OCI-LY3 (cell line): ENCODE data around the gene EAF1.

ENCODE experiments used
- EZH2phosphoT487 ChIP-seq: fragments of 200-600 bp; shearing (Covaris generic); IDR thresholded peaks from 2 replicates; pipeline ENCODE4 v1.6.1; 2018; ENCODE audit warnings: antibody characterized with exemption, mixed run types, low read depth
- TF ChIP-seq, protein P1 (sequence below): fragments of 200-600, 300-600 bp; sonication (generic); IDR thresholded peaks from 2 replicates; pipeline ENCODE4 v1.5.1; 2014; ENCODE audit warnings: antibody characterized with exemption, low read length, low read depth

DNA sequence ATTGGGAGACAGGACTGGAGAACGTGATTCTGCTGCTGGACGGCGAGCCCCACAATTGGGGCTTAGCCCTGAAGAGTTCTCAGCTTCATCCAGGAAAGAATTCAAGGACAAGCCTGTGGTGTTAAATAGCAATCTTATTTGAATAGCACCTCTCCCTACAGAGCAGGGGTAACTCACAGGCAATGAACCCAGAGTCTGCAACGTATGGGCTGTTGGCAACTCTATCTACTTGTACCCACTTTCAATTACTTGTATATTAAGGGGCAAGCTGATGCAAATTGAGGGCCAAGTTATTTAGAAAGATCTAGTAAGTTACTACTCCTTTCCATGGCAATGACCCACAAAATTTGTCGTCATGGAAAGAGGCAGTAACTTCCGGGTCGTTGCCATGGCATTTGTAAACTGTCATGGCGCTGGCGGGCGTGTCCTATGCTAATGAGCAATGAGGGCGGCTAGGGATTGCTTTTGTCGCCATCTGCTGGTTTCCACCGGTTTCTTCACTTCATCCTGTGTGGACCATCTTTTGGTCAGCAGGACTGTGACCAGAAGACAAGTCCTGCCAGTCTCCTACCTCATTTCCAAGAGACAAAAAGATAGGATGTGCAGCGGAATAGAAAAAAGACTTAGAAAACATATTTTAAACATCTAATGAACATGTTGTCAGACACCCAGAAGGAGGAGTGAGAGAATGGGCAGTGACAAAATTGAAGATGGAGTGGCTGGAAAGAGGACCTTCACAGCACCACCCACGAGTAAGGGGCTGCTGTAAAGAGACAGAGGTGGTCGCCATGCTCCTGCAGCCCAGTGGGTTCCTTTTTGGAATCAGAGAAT is 49.2 kb upstream of the EAF1 start:
- TF ChIP-seq, protein P1, sequence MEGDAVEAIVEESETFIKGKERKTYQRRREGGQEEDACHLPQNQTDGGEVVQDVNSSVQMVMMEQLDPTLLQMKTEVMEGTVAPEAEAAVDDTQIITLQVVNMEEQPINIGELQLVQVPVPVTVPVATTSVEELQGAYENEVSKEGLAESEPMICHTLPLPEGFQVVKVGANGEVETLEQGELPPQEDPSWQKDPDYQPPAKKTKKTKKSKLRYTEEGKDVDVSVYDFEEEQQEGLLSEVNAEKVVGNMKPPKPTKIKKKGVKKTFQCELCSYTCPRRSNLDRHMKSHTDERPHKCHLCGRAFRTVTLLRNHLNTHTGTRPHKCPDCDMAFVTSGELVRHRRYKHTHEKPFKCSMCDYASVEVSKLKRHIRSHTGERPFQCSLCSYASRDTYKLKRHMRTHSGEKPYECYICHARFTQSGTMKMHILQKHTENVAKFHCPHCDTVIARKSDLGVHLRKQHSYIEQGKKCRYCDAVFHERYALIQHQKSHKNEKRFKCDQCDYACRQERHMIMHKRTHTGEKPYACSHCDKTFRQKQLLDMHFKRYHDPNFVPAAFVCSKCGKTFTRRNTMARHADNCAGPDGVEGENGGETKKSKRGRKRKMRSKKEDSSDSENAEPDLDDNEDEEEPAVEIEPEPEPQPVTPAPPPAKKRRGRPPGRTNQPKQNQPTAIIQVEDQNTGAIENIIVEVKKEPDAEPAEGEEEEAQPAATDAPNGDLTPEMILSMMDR, result peak; percentile 95
- TF ChIP-seq EZH2phosphoT487, result no peak
